ENCODE results near the gene STK25. TPM values are rescaled to one million over a fixed set of nuclear protein-coding genes. Genes with fewer than 3 reads are reported as not detected.

STK25 gene
- polyA plus RNA-seq, 1 experiment = 216 TPM

GRCh38 chr2:241553981-241554380 lies 45.6 kb upstream of the STK25 start:
- Histone ChIP-seq H3K9me3 (ENCODE audit: control insufficient read depth, insufficient read depth, low read length) (peaks cover 15% of the 10 kb centered on the region), H3K27ac (ENCODE audit: low read depth, low read length) (no peak overlapping the region), H3K4me3 (ENCODE audit: low read depth, low read length) (no peak overlapping the region), H3K27me3 (ENCODE audit: control insufficient read depth, insufficient read depth, low read length) (no peaks in the 10 kb centered on the region)
- no peak for TF ChIP-seq CTCF (IDR thresholded peaks at IDR 0.05; ENCODE audit: low read depth, low read length)
- POLR2A ChIA-PET = no interaction called here
- DNase-seq (ENCODE audit: low read depth, low spot score) = no peak
- CTCF ChIA-PET = no interaction called here

- ChIA-PET CTCF (no interaction called here), POLR2A (no interaction called here)
- Histone ChIP-seq H3K9me3 (ENCODE audit: control insufficient read depth, insufficient read depth, low read length) (peaks cover 15% of the 10 kb centered on the region), H3K4me3 (ENCODE audit: low read depth, low read length) (no peak overlapping the region), H3K27me3 (ENCODE audit: control insufficient read depth, insufficient read depth, low read length) (no peaks in the 10 kb centered on the region), H3K27ac (ENCODE audit: low read depth, low read length) (no peak overlapping the region)
- TF ChIP-seq CTCF (IDR thresholded peaks at IDR 0.05; ENCODE audit: low read depth, low read length) = no peak
- DNase-seq (ENCODE audit: low read depth, low spot score) = no peak
Measured at GRCh38 chr2:241553512-241553830, 45.1 kb upstream of the STK25 start.

- DNase-seq (ENCODE audit: low read depth, low spot score) = no peak
- Histone ChIP-seq H3K27ac (ENCODE audit: low read depth, low read length) (no peak overlapping the region), H3K9me3 (ENCODE audit: control insufficient read depth, insufficient read depth, low read length) (peaks cover 12% of the 10 kb centered on the region), H3K27me3 (ENCODE audit: control insufficient read depth, insufficient read depth, low read length) (no peaks in the 10 kb centered on the region), H3K4me3 (ENCODE audit: low read depth, low read length) (no peak overlapping the region)
- POLR2A ChIA-PET = no interaction called here
- TF ChIP-seq CTCF (IDR thresholded peaks at IDR 0.05; ENCODE audit: low read depth, low read length) = no peak
- CTCF ChIA-PET = no interaction called here
Measured at GRCh38 chr2:241551998-241552737, 43.8 kb upstream of the STK25 start.

- no peak for DNase-seq (ENCODE audit: low read depth, low spot score)
- ChIA-PET POLR2A (no interaction called here), CTCF (no interaction called here)
- peaks cover 11% of the 10 kb centered on the region for H3K9me3 ChIP-seq (ENCODE audit: control insufficient read depth, insufficient read depth, low read length)
- no peak for TF ChIP-seq CTCF (IDR thresholded peaks at IDR 0.05; ENCODE audit: low read depth, low read length)
- no peaks in the 10 kb centered on the region for H3K27me3 ChIP-seq (ENCODE audit: control insufficient read depth, insufficient read depth, low read length)
- H3K4me3 ChIP-seq (ENCODE audit: low read depth, low read length) = no peak overlapping the region
- no peak overlapping the region for H3K27ac ChIP-seq (ENCODE audit: low read depth, low read length)
Measured at GRCh38 chr2:241551599-241551997, 43.2 kb upstream of the STK25 start.

- H3K9me3 ChIP-seq (ENCODE audit: control insufficient read depth, insufficient read depth, low read length) = peaks cover 5% of the 10 kb centered on the region
- TF ChIP-seq CTCF (IDR thresholded peaks at IDR 0.05; ENCODE audit: low read depth, low read length) = no peak
- H3K4me3 ChIP-seq (ENCODE audit: low read depth, low read length) = no peak overlapping the region
- ChIA-PET POLR2A (interaction anchor here (1.4 to 1.5 kb wide), 2 partner anchors 8 to 9 kb away, joined by 4 to 17 read pairs; partner anchors contain the start of gene BOK), CTCF (no interaction called here)
- no peaks in the 10 kb centered on the region for H3K27me3 ChIP-seq (ENCODE audit: control insufficient read depth, insufficient read depth, low read length)
- peak overlapping the region; percentile 68 for H3K27ac ChIP-seq (ENCODE audit: low read depth, low read length)
- DNase-seq (ENCODE audit: low read depth, low spot score) = no peak
Measured at GRCh38 chr2:241550616-241551580, 42.5 kb upstream of the STK25 start.
